ENCODE measurements around the gene ACMSD.
"Not testable (repeated sequence)": the region's sequence is repeated elsewhere in the genome, so short reads cannot be mapped to it uniquely, and the experiment has no call there.

The ACMSD gene

GRCh38 chr2:134799936-134800335 is 38.5 kb upstream of the ACMSD start:
- no peaks in the 10 kb centered on the region for H3K9me3 ChIP-seq (replicated peaks; ENCODE audit: insufficient read depth, low read length)
- TF ChIP-seq EZH2phosphoT487 (IDR thresholded peaks at IDR 0.05; ENCODE audit: low read length): no peak
- no peak for TF ChIP-seq EZH2 (optimal IDR thresholded peaks at IDR 0.05; ENCODE audit: low read depth, low read length)
- TF ChIP-seq CTCF (IDR thresholded peaks at IDR 0.05; ENCODE audit: low read length): no peak
- no peak overlapping the region for H2AFZ ChIP-seq (ENCODE audit: low read length)
- H3K4me1 ChIP-seq (ENCODE audit: low read length): no peaks in the 10 kb centered on the region
- no peak overlapping the region for H3K9ac ChIP-seq (ENCODE audit: low read length)
- no peak overlapping the region for H3K27ac ChIP-seq (ENCODE audit: low read length)
- DNase-seq: no peak
- H4K20me1 ChIP-seq (ENCODE audit: insufficient read depth, low read length): no peaks in the 10 kb centered on the region
- H3F3A ChIP-seq (ENCODE audit: insufficient read depth, low read length): no peaks in the 10 kb centered on the region
- H3K79me2 ChIP-seq (ENCODE audit: low read length): no peaks in the 10 kb centered on the region
- H3K4me3 ChIP-seq (ENCODE audit: low read length): no peak overlapping the region
- no peaks in the 10 kb centered on the region for H3K27me3 ChIP-seq (replicated peaks; ENCODE audit: insufficient read depth, low read length)
- H3K9me2 ChIP-seq (replicated peaks; ENCODE audit: insufficient read depth, low read length): no peaks in the 10 kb centered on the region
- no peaks in the 10 kb centered on the region for H3K36me3 ChIP-seq (replicated peaks; ENCODE audit: insufficient read depth, low read length)
- H3K4me2 ChIP-seq (ENCODE audit: low read depth, low read length): no peak overlapping the region

GRCh38 chr2:134800341-134800740 is 38.1 kb upstream of the ACMSD start:
- no peak for TF ChIP-seq EZH2phosphoT487 (IDR thresholded peaks at IDR 0.05; ENCODE audit: low read length)
- TF ChIP-seq CTCF (IDR thresholded peaks at IDR 0.05; ENCODE audit: low read length): no peak
- TF ChIP-seq EZH2 (optimal IDR thresholded peaks at IDR 0.05; ENCODE audit: low read depth, low read length): no peak

GRCh38 chr2:134803609-134804405 is 34.6 kb upstream of the ACMSD start:
- H3K9ac ChIP-seq (ENCODE audit: low read length); H2AFZ ChIP-seq (ENCODE audit: low read length); H3F3A ChIP-seq (ENCODE audit: insufficient read depth, low read length); H4K20me1 ChIP-seq (ENCODE audit: insufficient read depth, low read length); H3K79me2 ChIP-seq (ENCODE audit: low read length); H3K9me2 ChIP-seq (replicated peaks; ENCODE audit: insufficient read depth, low read length); H3K4me2 ChIP-seq (ENCODE audit: low read depth, low read length); H3K27me3 ChIP-seq (replicated peaks; ENCODE audit: insufficient read depth, low read length); DNase-seq; H3K4me3 ChIP-seq (ENCODE audit: low read length); H3K9me3 ChIP-seq (replicated peaks; ENCODE audit: insufficient read depth, low read length); H3K36me3 ChIP-seq (replicated peaks; ENCODE audit: insufficient read depth, low read length); H3K27ac ChIP-seq (ENCODE audit: low read length); H3K4me1 ChIP-seq (ENCODE audit: low read length): not testable (repeated sequence)

More at GRCh38 chr2:134800341-134800740, 38.1 kb upstream of the ACMSD start:
- Histone ChIP-seq H3K4me1 (ENCODE audit: low read length) (no peaks in the 10 kb centered on the region), H3K4me2 (ENCODE audit: low read depth, low read length) (no peak overlapping the region), H3K9ac (ENCODE audit: low read length) (no peak overlapping the region), H3K27ac (ENCODE audit: low read length) (no peak overlapping the region), H3K36me3 (replicated peaks; ENCODE audit: insufficient read depth, low read length) (no peaks in the 10 kb centered on the region), H3K9me2 (replicated peaks; ENCODE audit: insufficient read depth, low read length) (no peaks in the 10 kb centered on the region), H3K4me3 (ENCODE audit: low read length) (no peak overlapping the region), H4K20me1 (ENCODE audit: insufficient read depth, low read length) (no peaks in the 10 kb centered on the region), H3K27me3 (replicated peaks; ENCODE audit: insufficient read depth, low read length) (no peaks in the 10 kb centered on the region), H2AFZ (ENCODE audit: low read length) (no peak overlapping the region), H3K9me3 (replicated peaks; ENCODE audit: insufficient read depth, low read length) (no peaks in the 10 kb centered on the region), H3K79me2 (ENCODE audit: low read length) (no peaks in the 10 kb centered on the region), H3F3A (ENCODE audit: insufficient read depth, low read length) (no peaks in the 10 kb centered on the region)
- DNase-seq: no peak

- Histone ChIP-seq H3K4me3 (ENCODE audit: low read length) (no peak overlapping the region), H3K4me2 (ENCODE audit: low read depth, low read length) (no peak overlapping the region), H3K9ac (ENCODE audit: low read length) (no peak overlapping the region), H3K9me3 (replicated peaks; ENCODE audit: insufficient read depth, low read length) (no peaks in the 10 kb centered on the region), H2AFZ (ENCODE audit: low read length) (no peak overlapping the region), H4K20me1 (ENCODE audit: insufficient read depth, low read length) (no peaks in the 10 kb centered on the region), H3K9me2 (replicated peaks; ENCODE audit: insufficient read depth, low read length) (no peaks in the 10 kb centered on the region), H3K79me2 (ENCODE audit: low read length) (no peaks in the 10 kb centered on the region), H3K27ac (ENCODE audit: low read length) (no peak overlapping the region), H3K4me1 (ENCODE audit: low read length) (no peaks in the 10 kb centered on the region), H3K27me3 (replicated peaks; ENCODE audit: insufficient read depth, low read length) (no peaks in the 10 kb centered on the region), H3F3A (ENCODE audit: insufficient read depth, low read length) (no peaks in the 10 kb centered on the region), H3K36me3 (replicated peaks; ENCODE audit: insufficient read depth, low read length) (no peaks in the 10 kb centered on the region)
- no peak for DNase-seq
- TF ChIP-seq EZH2phosphoT487 (IDR thresholded peaks at IDR 0.05; ENCODE audit: low read length) (no peak), EZH2 (optimal IDR thresholded peaks at IDR 0.05; ENCODE audit: low read depth, low read length) (no peak)
Observed at GRCh38 chr2:134815741-134816140, 22.7 kb upstream of the ACMSD start.
